Activated CD4-positive, CD25-positive, alpha-beta regulatory T cell treated with anti-CD3 and anti-CD28 coated beads, Interleukin-2, amount 50 U/mL, for 16 hours (primary cell): ENCODE measurements around the gene GLB1L2.
"Not testable (repeated sequence)": the region's sequence is repeated elsewhere in the genome, so short reads cannot be mapped to it uniquely, and the experiment has no call there.

ENCODE experiments used
- DNase-seq: peaks from one replicate; pipeline ENCODE4 v3.0.0-alpha.2; 2020; ENCODE audit warnings: low read depth, low spot score

GLB1L2 gene

GRCh38 chr11:134328433-134328832 lies 3.4 kb upstream of the GLB1L2 start:
- DNase-seq, result no peak

DNA sequence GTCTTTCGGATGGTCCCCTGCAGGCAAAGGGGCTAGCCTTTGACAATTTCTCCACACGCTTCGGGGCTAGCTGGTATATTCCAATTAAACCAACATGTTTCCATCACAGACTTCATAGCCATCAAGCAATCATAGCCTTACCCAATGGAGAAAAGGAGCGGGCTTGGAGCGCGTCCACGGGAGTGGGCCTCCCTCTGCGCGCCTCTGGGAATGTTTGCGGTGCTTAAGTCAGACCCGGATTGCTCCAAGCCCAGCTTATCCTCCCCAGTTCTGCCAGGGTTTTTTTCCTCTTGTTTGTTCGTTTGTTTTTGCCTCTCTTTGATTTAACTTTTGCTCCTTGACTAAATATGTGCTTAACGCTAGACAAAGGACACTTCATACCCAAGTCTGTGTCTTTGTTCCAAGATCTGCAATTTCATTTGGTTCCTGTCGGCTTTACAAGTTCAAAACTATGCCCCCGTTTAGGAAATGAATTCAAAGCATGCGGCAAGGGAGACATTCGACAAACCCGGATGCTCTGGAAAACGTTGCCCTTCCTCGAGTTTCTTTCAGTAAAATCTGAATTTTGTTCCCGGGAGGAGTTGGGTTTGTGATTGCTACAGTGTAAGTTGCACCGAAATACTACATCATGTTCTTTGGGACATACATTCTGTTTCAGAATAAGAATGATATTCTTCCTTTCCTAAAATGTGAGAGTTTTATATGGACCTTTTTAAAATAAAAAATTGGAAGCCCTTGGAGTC lies 1.0 kb upstream of the GLB1L2 start:
- no peak for DNase-seq

DNA sequence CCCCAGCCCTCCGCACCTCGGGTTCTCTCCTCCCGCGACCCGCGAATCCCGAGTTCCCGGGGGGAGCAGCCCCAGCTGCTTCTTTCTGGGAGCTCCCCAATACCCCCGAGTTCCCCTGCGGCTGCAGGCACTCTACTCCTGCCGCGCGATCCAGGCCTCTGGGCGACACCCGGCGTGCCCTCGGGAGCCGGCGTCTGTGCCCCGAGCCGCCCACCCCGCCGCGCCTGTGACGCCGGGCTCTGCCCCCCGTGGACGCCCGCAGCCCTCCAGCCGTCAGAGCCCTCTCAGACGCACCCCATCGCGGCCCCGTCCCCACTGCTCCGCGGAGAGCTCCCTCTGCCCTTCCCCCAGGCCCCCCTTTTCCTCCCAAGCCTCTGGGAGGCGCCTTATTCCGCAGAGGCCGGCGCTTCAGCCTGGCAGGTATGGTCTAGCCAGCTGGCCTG lies 422 bp downstream of the GLB1L2 start:
- DNase-seq, result no peak

DNA sequence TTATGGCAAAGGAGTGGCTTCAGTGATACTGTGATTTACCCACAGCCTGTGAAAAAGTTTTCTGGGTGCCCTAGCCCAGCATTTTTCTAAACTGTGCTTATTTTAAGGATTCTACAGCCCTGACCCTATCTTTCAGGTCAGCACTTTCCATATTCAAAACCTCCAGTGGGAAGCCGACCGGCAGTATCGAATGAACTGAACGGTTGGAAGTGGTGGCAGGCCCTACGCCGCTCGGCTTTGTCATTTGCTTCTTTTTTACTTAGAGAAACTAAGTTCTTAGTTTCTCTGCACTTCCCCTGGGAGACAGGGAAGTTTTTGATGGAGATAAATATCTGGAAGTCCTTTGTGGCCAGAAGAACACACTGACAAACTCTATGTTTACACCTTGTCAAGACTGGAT lies 994 bp downstream of the GLB1L2 start:
- DNase-seq, result no peak

- DNase-seq, result no peak
Measured at GRCh38 chr11:134333312-134333711, 1.5 kb downstream of the GLB1L2 start.

- no peak for DNase-seq
Measured at GRCh38 chr11:134333946-134334345, 2.2 kb downstream of the GLB1L2 start.

DNA sequence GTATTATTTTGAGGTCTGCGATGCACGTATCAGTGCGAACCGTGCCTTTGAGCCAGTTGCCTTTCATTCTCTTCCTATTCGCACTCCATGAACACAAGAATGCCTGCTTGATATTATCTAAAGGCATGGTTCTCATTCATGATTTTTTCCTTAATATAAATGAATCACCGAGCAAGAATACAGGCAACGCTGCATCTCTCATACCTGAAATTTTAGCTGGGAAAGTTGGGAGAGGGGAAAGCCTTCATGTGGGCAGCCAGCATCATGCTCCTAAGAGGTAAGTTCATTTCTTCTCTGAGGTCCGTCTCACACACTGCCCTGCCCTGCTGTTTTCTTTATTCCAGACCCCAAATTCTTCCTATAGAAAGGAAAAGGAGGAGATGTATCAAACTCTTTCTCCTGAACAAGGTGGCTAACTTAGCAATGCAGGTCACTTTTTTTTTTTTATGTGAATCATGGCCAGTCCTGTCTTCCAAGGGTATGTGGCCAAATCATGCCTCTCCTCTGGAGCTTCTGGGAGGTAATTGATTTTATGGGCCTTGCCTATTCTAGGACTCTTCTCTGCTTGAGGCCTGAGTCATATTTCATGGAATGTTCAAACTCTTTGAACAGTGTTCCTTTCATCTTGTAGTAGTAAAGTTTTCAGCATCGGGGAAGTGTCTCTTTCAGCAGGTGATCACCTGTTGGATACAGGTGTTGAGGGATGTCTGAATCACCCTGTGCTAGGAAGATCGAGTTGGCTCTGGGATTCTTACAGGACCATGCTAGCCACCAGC lies 3.2 kb downstream of the GLB1L2 start:
- DNase-seq, result no peak

GRCh38 chr11:134337051-134337450 lies 5.3 kb downstream of the GLB1L2 start:
- no peak for DNase-seq

DNA sequence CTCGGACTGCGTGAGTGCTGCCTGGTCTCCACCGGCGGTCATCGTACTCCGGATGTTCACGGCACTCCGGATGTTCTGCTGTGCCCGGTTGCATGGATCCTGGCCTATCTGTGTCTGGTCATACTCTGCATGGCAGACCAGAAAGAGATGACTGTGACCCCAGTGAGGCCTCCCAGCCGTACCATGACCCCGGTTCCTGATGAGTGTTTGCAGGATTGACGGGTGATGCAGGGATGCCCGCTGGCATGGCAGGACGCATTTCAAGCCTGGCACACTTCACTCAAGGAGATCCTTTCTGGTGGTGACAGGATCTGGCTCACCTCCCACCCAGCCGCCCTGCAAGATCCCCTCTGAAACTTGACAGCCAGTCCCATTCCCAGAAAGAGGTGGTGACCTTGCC lies 6.3 kb downstream of the GLB1L2 start:
- no peak for DNase-seq

DNA sequence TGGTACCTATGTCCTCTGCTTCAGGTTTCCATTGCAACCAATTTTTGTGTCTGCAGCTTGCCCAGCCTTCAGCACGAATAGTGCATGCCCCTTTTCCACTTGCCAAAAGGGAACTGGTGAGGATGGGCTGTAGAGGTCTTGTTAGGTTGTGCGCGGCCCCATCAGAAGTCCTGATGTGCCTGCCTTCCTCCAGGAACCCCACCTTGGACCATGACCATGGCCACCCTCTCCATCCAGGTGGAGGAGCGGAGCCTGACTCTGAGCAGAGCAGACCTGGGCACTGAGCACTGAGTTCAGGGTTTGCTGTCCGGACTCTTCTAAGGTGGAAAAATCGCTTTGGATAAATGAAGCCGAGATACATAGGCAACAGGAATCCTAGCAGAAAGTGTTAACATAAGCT lies 6.9 kb downstream of the GLB1L2 start:
- no peak for DNase-seq

DNA sequence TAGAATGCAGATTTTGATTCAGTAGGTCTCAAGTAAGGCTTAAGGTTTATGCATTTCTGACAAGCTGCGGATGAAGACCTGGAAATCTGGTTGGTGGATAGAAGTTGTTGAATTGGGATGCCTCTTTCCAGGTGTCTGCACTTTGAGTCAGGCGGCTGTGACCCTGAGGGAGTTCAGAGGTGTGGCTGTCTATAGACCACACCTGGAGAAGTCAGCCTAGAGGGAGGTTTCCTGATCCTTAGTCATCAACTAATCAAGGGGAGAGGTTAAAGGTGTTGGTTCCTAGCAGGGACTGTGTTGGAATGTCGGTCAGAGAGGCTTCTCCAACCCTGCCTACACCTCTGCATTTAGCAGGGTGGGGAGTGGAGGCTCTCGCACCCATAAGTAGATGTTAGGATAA lies 8.0 kb downstream of the GLB1L2 start:
- DNase-seq, result no peak

DNA sequence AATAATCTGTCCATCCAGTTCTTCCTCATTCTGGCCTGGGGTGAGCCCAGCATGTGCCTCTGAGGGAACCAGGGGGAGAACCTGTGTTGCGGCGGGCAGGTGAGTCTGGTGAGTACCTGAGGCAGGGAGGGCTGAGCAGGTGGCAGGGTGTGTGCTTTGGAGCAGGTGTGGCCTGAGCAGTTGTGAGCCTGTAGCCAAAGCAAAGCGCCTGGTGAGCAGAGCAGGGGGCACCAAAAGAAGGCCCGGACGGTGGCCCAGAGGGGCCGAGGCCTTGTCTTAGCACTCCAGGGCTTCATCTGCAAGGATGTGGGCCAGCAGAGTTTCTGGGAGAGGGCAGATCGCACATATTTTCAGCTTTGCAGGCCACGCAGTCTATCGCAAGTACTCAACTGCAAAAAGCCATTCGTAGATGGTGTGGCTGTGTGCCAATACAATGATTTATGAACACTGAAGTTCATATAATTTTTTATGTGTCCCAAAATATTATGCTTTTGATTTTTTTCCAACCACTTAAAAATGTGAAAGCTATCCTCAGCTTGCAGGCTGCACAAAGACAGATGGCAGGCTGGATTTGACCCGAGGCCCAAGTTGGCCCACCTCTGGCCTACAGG lies 8.7 kb downstream of the GLB1L2 start:
- DNase-seq, result no peak

DNA sequence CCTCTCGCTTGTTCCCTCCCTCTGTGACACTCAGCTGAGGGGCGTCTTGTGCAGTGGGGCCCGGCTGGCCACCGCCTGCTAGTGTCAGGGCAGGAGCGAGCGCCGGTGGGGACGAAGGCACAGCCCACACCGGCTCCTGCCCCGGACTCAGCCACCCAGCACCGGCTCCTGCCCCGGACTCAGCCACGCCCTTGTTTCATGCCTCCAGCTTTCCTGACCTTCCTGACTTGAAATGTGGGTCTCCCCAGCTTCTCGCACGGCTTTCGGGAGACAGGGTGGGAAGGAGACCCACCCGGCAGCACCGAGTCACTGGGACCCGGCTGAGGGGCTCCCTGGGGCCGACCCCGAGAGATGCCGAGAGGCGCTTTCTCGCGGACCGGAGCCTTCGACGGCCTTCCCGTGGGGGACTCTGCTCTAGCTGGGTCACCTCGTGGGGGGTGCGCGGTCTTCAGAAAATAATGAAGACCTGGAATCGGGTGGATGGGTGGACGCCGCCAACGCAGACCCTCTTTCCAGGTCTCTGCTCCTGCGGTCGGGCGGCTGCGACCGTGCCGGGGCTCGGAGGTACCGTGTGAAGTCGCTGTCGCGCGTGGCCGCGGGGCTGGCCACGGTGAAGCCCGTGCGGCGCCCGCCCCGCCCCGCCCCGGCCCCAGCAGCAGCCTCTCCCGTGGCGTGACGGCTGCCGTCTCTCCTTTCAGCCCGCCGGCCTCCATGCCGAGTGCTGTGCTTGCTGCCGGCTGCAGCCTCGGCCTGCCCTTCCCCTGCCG lies 10.2 kb downstream of the GLB1L2 start:
- no peak for DNase-seq

DNA sequence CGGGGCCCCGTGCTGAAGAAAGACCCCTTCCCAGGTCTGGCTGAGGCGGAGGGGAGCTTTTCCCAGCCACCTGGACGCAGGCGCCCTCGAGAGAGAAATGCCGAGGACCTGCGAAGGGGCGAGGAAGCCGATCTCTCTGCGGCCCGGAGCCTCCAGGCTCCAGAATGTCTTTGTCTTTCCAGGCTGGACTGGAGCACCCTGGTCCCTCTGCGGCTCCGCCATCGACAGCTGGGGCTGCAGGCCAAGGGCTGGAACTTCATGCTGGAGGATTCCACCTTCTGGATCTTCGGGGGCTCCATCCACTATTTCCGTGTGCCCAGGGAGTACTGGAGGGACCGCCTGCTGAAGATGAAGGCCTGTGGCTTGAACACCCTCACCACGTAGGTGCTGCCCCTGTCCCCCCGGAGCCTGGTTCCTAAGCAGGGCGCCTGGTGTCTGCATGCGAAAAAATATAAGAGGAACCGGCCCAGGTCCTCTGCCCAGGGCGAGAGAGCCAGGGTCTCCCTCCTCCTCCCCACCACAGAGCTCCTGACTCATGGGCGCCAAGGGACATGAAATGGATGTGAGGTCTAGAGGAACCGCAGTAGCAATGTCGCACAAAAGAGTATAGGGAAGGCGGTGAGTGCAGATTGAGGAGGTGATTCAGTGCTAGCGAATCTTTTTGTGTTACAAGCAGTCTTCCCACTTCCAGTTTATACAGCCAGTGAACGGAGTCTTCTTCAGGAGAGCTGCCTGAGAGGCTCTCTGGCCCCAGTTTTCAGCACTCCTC lies 11.0 kb downstream of the GLB1L2 start:
- DNase-seq, result no peak

- DNase-seq, result no peak
Measured at GRCh38 chr11:134343646-134344045, 11.9 kb downstream of the GLB1L2 start.

DNA sequence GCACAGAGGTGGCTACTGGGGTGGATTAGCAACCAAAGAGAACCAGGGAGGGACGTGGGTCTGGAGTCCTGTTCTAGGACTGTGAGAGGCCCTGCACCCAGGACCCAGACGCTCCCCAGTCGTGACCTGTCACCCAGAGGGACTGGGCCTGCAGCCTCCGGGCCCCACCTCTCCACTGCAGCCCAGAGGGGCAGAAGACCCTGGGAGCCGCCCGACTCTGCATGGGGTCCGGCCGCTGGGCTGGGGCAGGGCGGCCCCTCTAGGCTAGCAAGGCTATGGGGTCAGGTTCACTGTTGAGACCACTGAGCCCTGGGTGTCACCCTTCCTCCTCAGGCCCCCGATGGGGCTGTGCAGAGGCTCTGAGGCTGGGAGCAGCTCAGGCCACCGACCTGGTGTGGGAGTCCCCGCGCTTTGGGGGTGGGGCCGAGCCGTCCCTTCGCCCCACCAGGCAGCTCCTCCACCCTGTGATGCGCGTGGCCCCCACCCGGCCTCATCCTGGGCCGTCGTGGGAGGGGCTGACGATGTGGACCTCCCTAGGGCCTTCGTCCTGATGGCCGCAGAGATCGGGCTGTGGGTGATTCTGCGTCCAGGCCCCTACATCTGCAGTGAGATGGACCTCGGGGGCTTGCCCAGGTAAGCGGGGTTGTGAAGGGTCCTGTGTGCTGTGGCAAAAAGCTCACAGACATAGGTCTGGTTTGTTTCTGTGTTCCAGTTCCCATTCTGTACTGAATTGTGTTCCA lies 12.9 kb downstream of the GLB1L2 start:
- not testable (repeated sequence) for DNase-seq

- DNase-seq, result no peak
Measured at GRCh38 chr11:134345237-134345550, 13.4 kb downstream of the GLB1L2 start.

DNA sequence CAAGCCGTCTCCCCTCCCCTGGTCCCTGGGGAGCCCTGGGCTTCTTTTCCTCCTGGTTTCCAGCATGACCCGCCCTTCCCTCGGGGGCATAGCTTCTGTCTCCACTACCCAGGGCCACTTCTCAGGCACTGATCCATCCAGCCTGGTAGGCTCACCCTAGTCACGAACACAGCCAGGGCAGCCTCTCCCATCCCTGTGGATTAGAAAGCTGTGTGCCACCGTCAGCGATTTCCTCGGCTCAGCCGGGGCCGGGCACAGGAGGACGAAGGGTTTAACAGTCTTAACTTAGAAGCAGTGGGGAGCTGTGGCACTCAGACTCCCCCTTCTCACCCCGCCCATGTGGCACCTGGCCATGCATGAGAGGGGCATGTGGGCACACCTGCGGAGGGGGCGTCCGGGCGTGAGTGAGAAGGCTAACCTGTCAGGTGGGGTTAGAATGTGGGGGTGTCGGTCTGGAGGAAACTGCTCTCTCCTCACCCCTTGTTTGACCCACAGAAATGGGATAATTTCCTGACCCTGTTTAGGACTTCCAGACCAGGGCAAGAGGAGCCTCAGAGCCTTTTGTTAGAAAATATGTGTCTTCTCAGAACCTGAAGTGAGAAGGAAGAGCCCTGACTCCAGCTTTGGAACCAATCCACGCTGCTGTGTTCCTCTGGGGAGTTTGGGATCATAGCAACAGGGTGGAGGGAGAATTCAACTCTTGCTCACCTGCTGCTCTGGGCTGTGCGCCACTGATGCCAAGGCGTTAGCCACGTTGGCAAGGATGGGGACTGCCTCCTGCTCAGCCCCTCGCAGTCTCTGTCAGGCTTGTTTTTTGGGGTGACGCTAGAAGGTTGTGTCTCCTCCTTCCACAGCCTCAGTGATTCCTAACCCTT lies 14.6 kb downstream of the GLB1L2 start:
- no peak for DNase-seq

DNA sequence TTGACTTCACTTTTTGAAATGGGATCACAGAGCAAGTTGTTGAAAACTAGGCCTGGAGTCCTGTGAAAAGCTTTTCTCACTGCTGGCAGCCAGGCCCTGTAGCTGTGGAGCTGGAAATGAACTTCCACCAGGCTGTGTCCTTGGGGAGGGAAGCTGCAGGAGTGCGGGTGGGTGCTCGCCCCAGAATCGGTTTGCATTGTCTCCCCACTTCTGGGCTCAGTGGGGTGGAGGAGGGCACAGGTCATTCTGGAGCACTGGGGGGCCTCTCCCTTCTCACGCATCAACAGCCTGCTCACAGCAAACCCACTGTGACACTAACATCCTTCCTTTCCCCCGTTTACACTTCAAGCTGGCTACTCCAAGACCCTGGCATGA lies 15.2 kb downstream of the GLB1L2 start:
- no peak for DNase-seq

DNA sequence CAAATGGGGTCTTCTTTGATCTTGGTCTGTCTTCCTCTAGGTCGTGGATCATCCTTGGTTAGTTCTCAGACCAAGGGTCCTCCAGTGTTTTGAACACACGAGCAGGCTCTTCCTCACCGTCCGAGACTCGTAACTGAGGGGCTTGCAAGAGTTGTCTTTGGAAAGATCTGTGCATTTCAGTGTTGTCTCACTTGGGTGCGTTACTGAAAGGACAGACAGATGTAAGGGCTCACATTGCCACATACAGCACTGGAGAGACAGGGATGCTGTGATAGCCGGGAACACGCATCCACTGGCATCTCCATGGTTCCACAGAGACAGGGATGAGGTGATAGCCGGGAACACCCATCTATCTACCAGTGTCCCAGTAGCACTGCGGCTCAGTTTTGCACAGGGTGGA lies 15.7 kb downstream of the GLB1L2 start:
- no peak for DNase-seq
